ENCODE measurements around the gene TSACC.

DNA sequence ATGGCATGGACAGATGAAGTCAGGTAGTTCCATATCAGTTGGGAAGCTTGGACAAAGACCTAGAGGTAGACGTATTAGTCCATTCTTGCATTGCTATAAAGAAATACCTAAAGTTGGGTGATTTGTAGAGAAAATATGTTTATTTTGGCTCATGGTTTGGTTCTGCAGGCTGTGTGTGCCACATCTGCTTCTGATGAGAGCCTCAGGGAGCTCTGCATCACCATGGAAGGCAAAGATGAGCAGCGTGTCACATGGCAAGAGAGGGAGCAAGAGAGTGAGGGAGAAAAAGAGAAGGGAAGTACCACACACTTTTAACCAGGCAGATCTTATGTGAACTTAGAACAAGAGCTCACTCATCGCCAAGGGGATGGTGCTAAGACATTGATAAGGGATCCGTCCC, 9.0 kb downstream of the TSACC start:
- TF ChIP-seq, protein P1, sequence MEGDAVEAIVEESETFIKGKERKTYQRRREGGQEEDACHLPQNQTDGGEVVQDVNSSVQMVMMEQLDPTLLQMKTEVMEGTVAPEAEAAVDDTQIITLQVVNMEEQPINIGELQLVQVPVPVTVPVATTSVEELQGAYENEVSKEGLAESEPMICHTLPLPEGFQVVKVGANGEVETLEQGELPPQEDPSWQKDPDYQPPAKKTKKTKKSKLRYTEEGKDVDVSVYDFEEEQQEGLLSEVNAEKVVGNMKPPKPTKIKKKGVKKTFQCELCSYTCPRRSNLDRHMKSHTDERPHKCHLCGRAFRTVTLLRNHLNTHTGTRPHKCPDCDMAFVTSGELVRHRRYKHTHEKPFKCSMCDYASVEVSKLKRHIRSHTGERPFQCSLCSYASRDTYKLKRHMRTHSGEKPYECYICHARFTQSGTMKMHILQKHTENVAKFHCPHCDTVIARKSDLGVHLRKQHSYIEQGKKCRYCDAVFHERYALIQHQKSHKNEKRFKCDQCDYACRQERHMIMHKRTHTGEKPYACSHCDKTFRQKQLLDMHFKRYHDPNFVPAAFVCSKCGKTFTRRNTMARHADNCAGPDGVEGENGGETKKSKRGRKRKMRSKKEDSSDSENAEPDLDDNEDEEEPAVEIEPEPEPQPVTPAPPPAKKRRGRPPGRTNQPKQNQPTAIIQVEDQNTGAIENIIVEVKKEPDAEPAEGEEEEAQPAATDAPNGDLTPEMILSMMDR (IDR thresholded peaks at IDR 0.05; ENCODE audit: low read length), result no peak
- TF ChIP-seq EZH2 (optimal IDR thresholded peaks at IDR 0.05; ENCODE audit: low read depth, low read length), result no peak
- TF ChIP-seq EZH2phosphoT487 (IDR thresholded peaks at IDR 0.05; ENCODE audit: low read length), result no peak
